ENCODE results near the gene KDM4B.

- TF ChIP-seq, protein P1, sequence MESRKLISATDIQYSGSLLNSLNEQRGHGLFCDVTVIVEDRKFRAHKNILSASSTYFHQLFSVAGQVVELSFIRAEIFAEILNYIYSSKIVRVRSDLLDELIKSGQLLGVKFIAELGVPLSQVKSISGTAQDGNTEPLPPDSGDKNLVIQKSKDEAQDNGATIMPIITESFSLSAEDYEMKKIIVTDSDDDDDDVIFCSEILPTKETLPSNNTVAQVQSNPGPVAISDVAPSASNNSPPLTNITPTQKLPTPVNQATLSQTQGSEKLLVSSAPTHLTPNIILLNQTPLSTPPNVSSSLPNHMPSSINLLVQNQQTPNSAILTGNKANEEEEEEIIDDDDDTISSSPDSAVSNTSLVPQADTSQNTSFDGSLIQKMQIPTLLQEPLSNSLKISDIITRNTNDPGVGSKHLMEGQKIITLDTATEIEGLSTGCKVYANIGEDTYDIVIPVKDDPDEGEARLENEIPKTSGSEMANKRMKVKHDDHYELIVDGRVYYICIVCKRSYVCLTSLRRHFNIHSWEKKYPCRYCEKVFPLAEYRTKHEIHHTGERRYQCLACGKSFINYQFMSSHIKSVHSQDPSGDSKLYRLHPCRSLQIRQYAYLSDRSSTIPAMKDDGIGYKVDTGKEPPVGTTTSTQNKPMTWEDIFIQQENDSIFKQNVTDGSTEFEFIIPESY (IDR thresholded peaks at IDR 0.05; ENCODE audit: borderline replicate concordance, low read depth), result no peak
- TF ChIP-seq, protein P2, sequence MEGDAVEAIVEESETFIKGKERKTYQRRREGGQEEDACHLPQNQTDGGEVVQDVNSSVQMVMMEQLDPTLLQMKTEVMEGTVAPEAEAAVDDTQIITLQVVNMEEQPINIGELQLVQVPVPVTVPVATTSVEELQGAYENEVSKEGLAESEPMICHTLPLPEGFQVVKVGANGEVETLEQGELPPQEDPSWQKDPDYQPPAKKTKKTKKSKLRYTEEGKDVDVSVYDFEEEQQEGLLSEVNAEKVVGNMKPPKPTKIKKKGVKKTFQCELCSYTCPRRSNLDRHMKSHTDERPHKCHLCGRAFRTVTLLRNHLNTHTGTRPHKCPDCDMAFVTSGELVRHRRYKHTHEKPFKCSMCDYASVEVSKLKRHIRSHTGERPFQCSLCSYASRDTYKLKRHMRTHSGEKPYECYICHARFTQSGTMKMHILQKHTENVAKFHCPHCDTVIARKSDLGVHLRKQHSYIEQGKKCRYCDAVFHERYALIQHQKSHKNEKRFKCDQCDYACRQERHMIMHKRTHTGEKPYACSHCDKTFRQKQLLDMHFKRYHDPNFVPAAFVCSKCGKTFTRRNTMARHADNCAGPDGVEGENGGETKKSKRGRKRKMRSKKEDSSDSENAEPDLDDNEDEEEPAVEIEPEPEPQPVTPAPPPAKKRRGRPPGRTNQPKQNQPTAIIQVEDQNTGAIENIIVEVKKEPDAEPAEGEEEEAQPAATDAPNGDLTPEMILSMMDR (IDR thresholded peaks at IDR 0.05), result no peak
- TF ChIP-seq POLR2AphosphoS5 (IDR thresholded peaks at IDR 0.05; ENCODE audit: low read depth, low read length) (no peak), RCOR1 (IDR thresholded peaks at IDR 0.05; ENCODE audit: low read length) (no peak), FOXM1 (IDR thresholded peaks at IDR 0.05; ENCODE audit: low read depth) (no peak), MXI1 (IDR thresholded peaks at IDR 0.05; ENCODE audit: low read depth, low read length) (no peak)
- TF ChIP-seq, protein P3, sequence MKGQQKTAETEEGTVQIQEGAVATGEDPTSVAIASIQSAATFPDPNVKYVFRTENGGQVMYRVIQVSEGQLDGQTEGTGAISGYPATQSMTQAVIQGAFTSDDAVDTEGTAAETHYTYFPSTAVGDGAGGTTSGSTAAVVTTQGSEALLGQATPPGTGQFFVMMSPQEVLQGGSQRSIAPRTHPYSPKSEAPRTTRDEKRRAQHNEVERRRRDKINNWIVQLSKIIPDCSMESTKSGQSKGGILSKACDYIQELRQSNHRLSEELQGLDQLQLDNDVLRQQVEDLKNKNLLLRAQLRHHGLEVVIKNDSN (IDR thresholded peaks at IDR 0.05; ENCODE audit: borderline replicate concordance, low read depth), result no peak
Measured at GRCh38 chr19:4922530-4923275, 46.2 kb upstream of the KDM4B start.
